T-helper 2 cell treated with Interferon-gamma antibody and Interleukin-4, amounts not matched to agents 5 μg/mL and 100 μg/mL, for 36 hours (primary cell): ENCODE data around the gene SLC7A5.
"Not testable (repeated sequence)": the region's sequence is repeated elsewhere in the genome, so short reads cannot be mapped to it uniquely, and the experiment has no call there.

Experiments
- DNase-seq: peaks from one replicate; pipeline ENCODE4 v3.0.0; 2021; ENCODE audit warnings: low spot score
- H3K27ac Mint-ChIP-seq: one replicate; pipeline ENCODE4 v1.8.0; 2021; ENCODE audit warnings: mild to moderate bottlenecking, mixed read lengths
- H3K27me3 Mint-ChIP-seq: one replicate; pipeline ENCODE4 v1.8.0; 2021; ENCODE audit warnings: low read depth, mixed read lengths
- H3K36me3 Mint-ChIP-seq: one replicate; pipeline ENCODE4 v1.8.0; 2021; ENCODE audit warnings: low read depth, mixed read lengths
- H3K4me1 Mint-ChIP-seq: one replicate; pipeline ENCODE4 v1.8.0; 2021; ENCODE audit warnings: low read depth, mixed read lengths
- H3K4me3 Mint-ChIP-seq: one replicate; pipeline ENCODE4 v1.8.0; 2022; ENCODE audit warnings: mild to moderate bottlenecking, moderate library complexity, mixed read lengths
- H3K9me3 Mint-ChIP-seq: one replicate; pipeline ENCODE4 v1.8.0; 2021; ENCODE audit warnings: mixed read lengths

The SLC7A5 gene

GRCh38 chr16:87824016-87824990 is 45.0 kb downstream of the SLC7A5 start:
- DNase-seq: no peak
- Mint-ChIP-seq H3K27ac (no peak overlapping the region), H3K27me3 (no peaks in the 10 kb centered on the region), H3K4me1 (peaks cover 2% of the 10 kb centered on the region), H3K9me3 (no peaks in the 10 kb centered on the region), H3K36me3 (no peaks in the 10 kb centered on the region), H3K4me3 (no peak overlapping the region)

- no peaks in the 10 kb centered on the region for H3K27me3 Mint-ChIP-seq
- no peak overlapping the region for H3K27ac Mint-ChIP-seq
- H3K4me3 Mint-ChIP-seq: no peak overlapping the region
- no peak for DNase-seq
- no peaks in the 10 kb centered on the region for H3K36me3 Mint-ChIP-seq
- no peaks in the 10 kb centered on the region for H3K9me3 Mint-ChIP-seq
- peaks cover 2% of the 10 kb centered on the region for H3K4me1 Mint-ChIP-seq
Measured at GRCh38 chr16:87823181-87823929, 46.0 kb downstream of the SLC7A5 start.

DNA sequence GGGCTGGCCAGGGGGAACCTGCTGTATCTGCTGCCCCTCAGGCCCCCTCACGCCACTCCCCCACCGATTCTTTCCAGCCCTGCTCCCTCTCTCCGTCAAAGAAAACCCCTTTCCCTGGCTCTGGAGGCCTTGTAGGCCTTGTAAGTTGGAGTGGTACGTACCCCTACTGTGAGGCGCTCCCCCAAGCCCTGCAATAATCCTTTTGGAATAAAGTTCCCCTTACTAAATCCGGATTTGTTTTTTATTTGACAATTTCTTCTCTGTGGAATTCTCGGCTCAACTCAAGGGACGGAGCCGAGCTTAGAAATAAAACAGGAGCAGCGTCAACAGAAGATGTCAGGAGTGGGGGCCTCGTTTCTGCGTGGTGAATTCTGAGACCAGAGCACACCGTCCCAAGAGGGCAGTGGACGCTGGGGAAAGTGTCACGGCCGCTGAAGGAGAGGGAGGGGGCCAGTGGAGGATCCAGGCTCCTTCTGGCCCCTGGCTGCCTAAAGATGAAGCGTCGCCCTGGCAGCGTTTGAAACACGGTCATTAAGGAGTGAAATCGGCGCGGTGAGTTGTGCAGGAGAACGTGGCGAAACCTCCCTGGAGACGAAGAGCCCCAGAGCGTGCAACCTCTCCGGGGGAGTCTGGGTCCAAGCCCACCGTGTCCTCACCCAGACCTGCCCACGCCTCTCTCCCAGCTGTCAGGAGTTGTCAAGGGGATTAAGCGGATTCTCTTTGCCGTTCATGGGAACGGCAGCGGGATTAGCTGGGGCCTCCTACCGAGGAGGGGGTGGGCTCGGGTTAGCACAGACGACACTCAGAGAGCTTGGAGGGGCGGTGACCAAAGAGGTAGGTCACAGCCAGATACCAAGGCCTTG is 47.0 kb downstream of the SLC7A5 start:
- H3K36me3 Mint-ChIP-seq: no peaks in the 10 kb centered on the region
- H3K27me3 Mint-ChIP-seq: no peaks in the 10 kb centered on the region
- H3K9me3 Mint-ChIP-seq: peaks cover 6% of the 10 kb centered on the region
- H3K27ac Mint-ChIP-seq: no peak overlapping the region
- H3K4me3 Mint-ChIP-seq: no peak overlapping the region
- no peak for DNase-seq
- peaks cover 2% of the 10 kb centered on the region for H3K4me1 Mint-ChIP-seq

GRCh38 chr16:87821376-87822107 is 47.8 kb downstream of the SLC7A5 start:
- H3K36me3 Mint-ChIP-seq: no peaks in the 10 kb centered on the region
- H3K27me3 Mint-ChIP-seq: no peaks in the 10 kb centered on the region
- no peak overlapping the region for H3K27ac Mint-ChIP-seq
- DNase-seq: no peak
- peaks cover 2% of the 10 kb centered on the region for H3K4me1 Mint-ChIP-seq
- H3K4me3 Mint-ChIP-seq: no peak overlapping the region
- H3K9me3 Mint-ChIP-seq: peaks cover 11% of the 10 kb centered on the region

- peaks cover 2% of the 10 kb centered on the region for H3K4me1 Mint-ChIP-seq
- peaks cover 14% of the 10 kb centered on the region for H3K9me3 Mint-ChIP-seq
- no peak overlapping the region for H3K27ac Mint-ChIP-seq
- H3K27me3 Mint-ChIP-seq: no peaks in the 10 kb centered on the region
- DNase-seq: no peak
- no peak overlapping the region for H3K4me3 Mint-ChIP-seq
- H3K36me3 Mint-ChIP-seq: no peaks in the 10 kb centered on the region
Measured at GRCh38 chr16:87819983-87820382, 49.3 kb downstream of the SLC7A5 start.

DNA sequence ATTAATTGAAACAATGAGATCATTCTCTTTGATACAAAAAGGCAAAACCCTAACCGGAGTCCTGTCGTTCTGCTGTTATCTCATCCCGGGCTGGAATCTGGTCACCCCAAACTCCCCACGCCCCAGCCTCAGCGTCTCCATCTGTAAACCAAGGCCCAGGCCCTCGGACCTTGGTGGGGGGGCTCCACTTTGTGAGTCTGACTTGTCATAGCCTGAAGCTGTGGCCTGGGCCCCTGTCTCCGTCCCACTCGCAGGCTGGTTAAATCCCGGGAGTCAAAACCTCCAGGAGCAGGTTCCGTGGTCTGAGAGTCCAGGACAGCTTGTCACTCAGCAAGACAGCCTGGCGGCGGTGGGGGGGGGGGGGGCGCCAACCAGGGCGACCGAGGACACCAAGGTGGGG is 50.0 kb downstream of the SLC7A5 start:
- DNase-seq: no peak
- Mint-ChIP-seq H3K9me3 (peaks cover 14% of the 10 kb centered on the region), H3K27me3 (no peaks in the 10 kb centered on the region), H3K4me3 (no peak overlapping the region), H3K27ac (no peak overlapping the region), H3K4me1 (peaks cover 2% of the 10 kb centered on the region), H3K36me3 (no peaks in the 10 kb centered on the region)

DNA sequence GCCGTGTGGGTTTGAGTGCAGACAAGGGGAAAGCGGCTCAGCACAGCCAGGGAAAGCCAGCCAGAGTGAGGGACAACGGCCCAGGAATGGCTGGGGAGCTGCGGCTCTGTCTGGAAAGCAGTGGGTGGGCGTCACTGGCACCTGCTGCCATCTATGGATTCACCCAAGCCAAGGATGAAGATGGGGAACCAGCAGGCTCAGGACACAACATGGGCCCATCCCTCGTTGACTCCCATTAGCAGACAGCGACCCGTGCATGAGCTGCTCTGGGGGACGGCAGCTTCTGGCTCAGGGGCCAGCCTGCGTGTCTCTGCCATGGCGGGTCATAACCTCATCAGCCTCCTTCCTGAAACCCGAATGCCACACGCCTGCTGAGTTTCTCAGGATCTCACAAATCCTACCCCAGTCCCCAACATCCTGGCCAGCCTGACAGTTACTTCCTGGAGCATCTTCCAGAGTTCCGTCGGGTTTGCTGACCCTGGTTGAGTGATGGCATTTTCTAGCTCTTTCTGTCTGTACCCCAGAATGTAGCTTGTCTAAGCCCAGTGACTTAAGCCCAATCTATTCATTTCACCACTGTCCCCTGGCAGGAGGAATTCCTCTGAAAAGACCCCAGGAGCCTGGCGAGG is 50.7 kb downstream of the SLC7A5 start:
- Mint-ChIP-seq H3K27me3 (no peaks in the 10 kb centered on the region), H3K4me1 (peaks cover 2% of the 10 kb centered on the region), H3K36me3 (no peaks in the 10 kb centered on the region), H3K27ac (no peak overlapping the region), H3K4me3 (no peak overlapping the region), H3K9me3 (peaks cover 14% of the 10 kb centered on the region)
- DNase-seq: no peak

DNA sequence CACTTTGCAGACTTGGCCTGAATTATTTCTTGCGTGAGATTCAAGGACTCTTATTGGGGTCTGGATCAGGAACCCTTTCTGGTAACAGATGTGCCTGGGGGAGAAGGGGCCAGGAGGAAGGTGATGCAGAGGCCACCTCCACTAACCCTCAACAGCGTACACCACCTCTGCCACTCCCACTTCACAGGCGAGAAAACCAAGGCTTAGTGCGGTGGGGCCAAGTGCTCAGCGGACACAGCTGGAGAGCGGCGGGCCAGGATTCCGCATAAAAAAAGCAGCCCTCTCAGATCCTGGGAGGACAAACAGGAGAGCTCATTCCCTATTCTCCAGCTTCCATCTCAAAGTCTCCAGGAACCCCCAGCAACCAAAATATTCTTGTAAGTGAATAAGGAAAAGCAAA is 51.4 kb downstream of the SLC7A5 start:
- H3K4me3 Mint-ChIP-seq: no peak overlapping the region
- no peaks in the 10 kb centered on the region for H3K36me3 Mint-ChIP-seq
- peaks cover 14% of the 10 kb centered on the region for H3K9me3 Mint-ChIP-seq
- peaks cover 2% of the 10 kb centered on the region for H3K4me1 Mint-ChIP-seq
- no peaks in the 10 kb centered on the region for H3K27me3 Mint-ChIP-seq
- no peak overlapping the region for H3K27ac Mint-ChIP-seq
- no peak for DNase-seq

DNA sequence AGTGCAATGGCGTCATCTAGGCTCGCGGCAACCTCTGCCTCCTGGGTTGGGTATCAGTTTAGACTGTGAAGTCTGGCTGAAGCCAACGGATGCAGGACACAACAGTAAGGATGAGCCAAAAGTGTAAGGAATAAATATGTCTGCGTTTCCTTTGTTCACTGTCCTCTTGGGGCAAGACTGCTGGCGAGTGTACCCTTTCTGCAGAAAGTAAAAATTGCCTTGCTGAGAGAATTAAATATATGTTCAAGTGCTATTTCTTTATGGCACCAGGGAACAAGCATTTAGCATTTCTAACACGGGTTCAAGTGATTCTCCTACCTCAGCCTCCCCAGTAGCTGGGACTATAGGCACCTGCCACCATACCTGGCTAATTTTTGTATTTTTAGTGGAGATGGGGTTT is 51.9 kb downstream of the SLC7A5 start:
- H3K36me3 Mint-ChIP-seq, DNase-seq, H3K4me3 Mint-ChIP-seq, H3K4me1 Mint-ChIP-seq, H3K27ac Mint-ChIP-seq, H3K27me3 Mint-ChIP-seq: not testable (repeated sequence)
- H3K9me3 Mint-ChIP-seq: peaks cover 14% of the 10 kb centered on the region

- H3K4me3 Mint-ChIP-seq: no peak overlapping the region
- peaks cover 2% of the 10 kb centered on the region for H3K27me3 Mint-ChIP-seq
- no peak for DNase-seq
- no peak overlapping the region for H3K27ac Mint-ChIP-seq
- H3K9me3 Mint-ChIP-seq: peaks cover 14% of the 10 kb centered on the region
- no peaks in the 10 kb centered on the region for H3K36me3 Mint-ChIP-seq
- H3K4me1 Mint-ChIP-seq: peaks cover 2% of the 10 kb centered on the region
Measured at GRCh38 chr16:87816507-87817100, 52.7 kb downstream of the SLC7A5 start.

GRCh38 chr16:87815567-87815966 is 53.7 kb downstream of the SLC7A5 start:
- no peak for DNase-seq
- Mint-ChIP-seq H3K9me3 (peaks cover 14% of the 10 kb centered on the region), H3K27ac (no peak overlapping the region), H3K4me3 (no peak overlapping the region), H3K36me3 (no peaks in the 10 kb centered on the region), H3K27me3 (peaks cover 2% of the 10 kb centered on the region), H3K4me1 (peaks cover 6% of the 10 kb centered on the region)

- Mint-ChIP-seq H3K4me3 (no peak overlapping the region), H3K27me3 (peaks cover 2% of the 10 kb centered on the region), H3K9me3 (peaks cover 7% of the 10 kb centered on the region), H3K4me1 (peaks cover 11% of the 10 kb centered on the region), H3K27ac (no peak overlapping the region), H3K36me3 (no peaks in the 10 kb centered on the region)
- no peak for DNase-seq
Measured at GRCh38 chr16:87812200-87812656, 57.1 kb downstream of the SLC7A5 start.
